ENCODE measurements around the gene PLK2. TPM values are rescaled to one million over a fixed set of nuclear protein-coding genes. Genes with fewer than 3 reads are reported as not detected.

Gene PLK2
- total RNA-seq, 1 donor from 2014 or later: 15.0 TPM

DNA sequence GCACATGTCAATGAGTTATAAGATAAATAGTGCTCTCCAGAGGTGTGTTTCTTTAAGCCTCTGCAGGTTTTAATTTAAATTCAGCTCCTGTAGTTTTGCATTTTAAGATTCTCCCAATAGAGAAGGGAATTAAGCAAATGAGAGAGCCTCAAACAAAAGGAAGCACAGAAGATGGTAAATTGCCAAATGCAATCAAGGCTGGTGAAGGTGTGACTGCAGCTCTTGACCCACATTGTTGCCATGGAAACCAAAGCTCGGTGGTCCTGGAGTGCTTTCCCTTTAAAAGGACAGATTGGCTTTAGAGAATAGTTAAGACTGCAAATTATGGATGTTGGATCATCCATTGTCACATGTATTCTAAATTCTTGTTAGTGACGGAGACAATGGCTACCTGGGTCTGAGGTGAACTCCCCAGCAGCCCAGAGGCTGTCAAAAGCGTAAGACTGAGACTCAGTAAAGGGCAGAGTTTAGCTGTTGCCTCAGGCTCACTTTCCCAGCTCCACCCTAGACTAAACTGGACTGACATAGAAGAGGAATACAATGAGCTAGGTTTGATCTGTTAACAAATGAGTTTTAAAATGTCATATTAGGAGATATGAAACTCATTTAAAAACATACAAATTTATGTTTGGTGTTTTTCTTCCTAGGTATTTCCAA, 43.6 kb upstream of the PLK2 start:
- Mint-ChIP-seq H3K36me3 (ENCODE audit: low read depth) (no peaks in the 10 kb centered on the region), H3K4me3 (no peak overlapping the region), H3K27me3 (ENCODE audit: low read depth) (no peaks in the 10 kb centered on the region), H3K9me3 (no peaks in the 10 kb centered on the region), H3K4me1 (no peaks in the 10 kb centered on the region), H3K27ac (ENCODE audit: unreplicated experiment) (no peak overlapping the region)
- TF ChIP-seq, protein P1, sequence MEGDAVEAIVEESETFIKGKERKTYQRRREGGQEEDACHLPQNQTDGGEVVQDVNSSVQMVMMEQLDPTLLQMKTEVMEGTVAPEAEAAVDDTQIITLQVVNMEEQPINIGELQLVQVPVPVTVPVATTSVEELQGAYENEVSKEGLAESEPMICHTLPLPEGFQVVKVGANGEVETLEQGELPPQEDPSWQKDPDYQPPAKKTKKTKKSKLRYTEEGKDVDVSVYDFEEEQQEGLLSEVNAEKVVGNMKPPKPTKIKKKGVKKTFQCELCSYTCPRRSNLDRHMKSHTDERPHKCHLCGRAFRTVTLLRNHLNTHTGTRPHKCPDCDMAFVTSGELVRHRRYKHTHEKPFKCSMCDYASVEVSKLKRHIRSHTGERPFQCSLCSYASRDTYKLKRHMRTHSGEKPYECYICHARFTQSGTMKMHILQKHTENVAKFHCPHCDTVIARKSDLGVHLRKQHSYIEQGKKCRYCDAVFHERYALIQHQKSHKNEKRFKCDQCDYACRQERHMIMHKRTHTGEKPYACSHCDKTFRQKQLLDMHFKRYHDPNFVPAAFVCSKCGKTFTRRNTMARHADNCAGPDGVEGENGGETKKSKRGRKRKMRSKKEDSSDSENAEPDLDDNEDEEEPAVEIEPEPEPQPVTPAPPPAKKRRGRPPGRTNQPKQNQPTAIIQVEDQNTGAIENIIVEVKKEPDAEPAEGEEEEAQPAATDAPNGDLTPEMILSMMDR (conservative IDR thresholded peaks at IDR 0.05): no peak
- DNase-seq (ENCODE audit: low read depth, low spot score): no peak

GRCh38 chr5:58501778-58502417, 42.0 kb upstream of the PLK2 start:
- no peaks in the 10 kb centered on the region for H3K36me3 Mint-ChIP-seq (ENCODE audit: low read depth)
- no peaks in the 10 kb centered on the region for H3K27me3 Mint-ChIP-seq (ENCODE audit: low read depth)
- TF ChIP-seq, protein P1 (conservative IDR thresholded peaks at IDR 0.05): no peak
- no peaks in the 10 kb centered on the region for H3K9me3 Mint-ChIP-seq
- no peak overlapping the region for H3K4me3 Mint-ChIP-seq
- no peak overlapping the region for H3K27ac Mint-ChIP-seq (ENCODE audit: unreplicated experiment)
- no peaks in the 10 kb centered on the region for H3K4me1 Mint-ChIP-seq
- no peak for DNase-seq (ENCODE audit: low read depth, low spot score)

DNA sequence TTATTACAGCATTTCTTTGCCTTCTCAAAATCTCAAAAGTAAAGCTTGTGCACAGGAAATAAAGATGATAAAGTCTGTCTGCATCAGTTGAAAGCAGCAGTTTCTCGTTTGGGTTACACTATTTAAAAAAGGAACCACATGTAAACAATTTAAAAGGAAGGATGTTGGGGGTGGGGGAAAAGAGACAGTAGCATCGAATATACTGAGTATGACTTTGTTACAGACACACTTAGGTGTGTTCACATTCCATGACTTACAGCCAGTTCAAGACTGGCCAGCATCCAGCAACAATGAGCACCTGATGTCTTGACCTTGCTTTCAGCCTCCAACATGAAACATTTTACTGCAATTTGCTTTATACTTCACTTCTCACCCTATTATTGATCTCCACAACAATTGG, 40.1 kb upstream of the PLK2 start:
- TF ChIP-seq, protein P1 (conservative IDR thresholded peaks at IDR 0.05): no peak
- no peaks in the 10 kb centered on the region for H3K27me3 Mint-ChIP-seq (ENCODE audit: low read depth)
- no peak for DNase-seq (ENCODE audit: low read depth, low spot score)
- no peaks in the 10 kb centered on the region for H3K9me3 Mint-ChIP-seq
- H3K27ac Mint-ChIP-seq (ENCODE audit: unreplicated experiment): no peak overlapping the region
- H3K4me3 Mint-ChIP-seq: no peak overlapping the region
- H3K36me3 Mint-ChIP-seq (ENCODE audit: low read depth): no peaks in the 10 kb centered on the region
- H3K4me1 Mint-ChIP-seq: no peaks in the 10 kb centered on the region

DNA sequence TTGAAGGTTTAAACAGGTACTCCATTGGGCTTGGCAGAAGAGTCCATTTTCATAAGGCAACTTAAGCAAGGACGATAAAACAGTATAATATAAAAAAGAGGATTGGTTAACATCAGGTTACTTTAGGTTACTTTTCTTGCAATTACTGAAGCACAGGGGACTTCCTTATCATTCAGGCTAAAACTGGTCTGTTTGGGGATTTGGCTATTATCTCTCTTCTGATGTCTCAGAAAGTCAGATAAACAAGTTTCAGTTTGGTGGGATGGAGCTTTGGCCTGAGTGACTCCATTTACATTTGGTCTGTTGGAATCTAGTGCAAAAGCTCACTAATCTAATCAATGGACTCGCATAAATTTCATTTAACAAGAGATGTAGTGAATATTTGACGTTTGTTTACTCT, 39.3 kb upstream of the PLK2 start:
- no peaks in the 10 kb centered on the region for H3K36me3 Mint-ChIP-seq (ENCODE audit: low read depth)
- H3K27ac Mint-ChIP-seq (ENCODE audit: unreplicated experiment): no peak overlapping the region

GRCh38 chr5:58498340-58498942, 38.6 kb upstream of the PLK2 start:
- Mint-ChIP-seq H3K27ac (ENCODE audit: unreplicated experiment) (no peak overlapping the region), H3K4me1 (no peaks in the 10 kb centered on the region), H3K36me3 (ENCODE audit: low read depth) (no peaks in the 10 kb centered on the region), H3K27me3 (ENCODE audit: low read depth) (no peaks in the 10 kb centered on the region), H3K9me3 (no peaks in the 10 kb centered on the region), H3K4me3 (no peak overlapping the region)
- TF ChIP-seq, protein P1 (conservative IDR thresholded peaks at IDR 0.05): peak; percentile 75
- peak; percentile 51 for DNase-seq (ENCODE audit: low read depth, low spot score)

More for the DNA sequence above, 39.3 kb upstream of the PLK2 start:
- Mint-ChIP-seq H3K9me3 (no peaks in the 10 kb centered on the region), H3K4me3 (no peak overlapping the region), H3K4me1 (no peaks in the 10 kb centered on the region), H3K27me3 (ENCODE audit: low read depth) (no peaks in the 10 kb centered on the region)
- no peak for DNase-seq (ENCODE audit: low read depth, low spot score)
- TF ChIP-seq, protein P1 (conservative IDR thresholded peaks at IDR 0.05): no peak

Measured in neural crest cell (in vitro differentiated cells).